Measurements from ENCODE around the gene SRPK2.

Gene SRPK2

DNA sequence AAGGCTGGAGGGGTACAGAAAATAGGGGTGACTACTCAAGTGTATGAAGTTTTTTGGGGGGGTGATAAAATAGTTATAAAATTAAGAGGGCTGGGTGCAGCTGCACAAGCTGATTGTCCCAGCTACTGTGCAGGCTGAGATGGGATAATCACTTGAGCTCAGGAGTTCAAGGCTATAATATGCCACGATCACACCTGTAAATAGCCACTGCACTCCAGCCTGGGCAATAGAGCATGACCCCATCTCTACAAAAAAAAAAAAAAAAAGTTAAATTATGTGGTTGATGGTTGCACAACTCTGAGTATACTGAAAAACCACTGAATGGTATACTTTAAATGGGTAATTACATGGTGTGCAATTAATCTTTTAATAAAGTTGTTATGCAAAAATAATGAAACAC is 172.9 kb downstream of the SRPK2 start:
- TF ChIP-seq Cebpa-rat (IDR thresholded peaks at IDR 0.05): no peak
- no peak overlapping the region for H3K4me3 ChIP-seq
- H3K27me3 ChIP-seq: no peaks in the 10 kb centered on the region
- no peak overlapping the region for H3K27ac ChIP-seq
- H4K20me1 ChIP-seq: peaks cover 84% of the 10 kb centered on the region
- H3K9ac ChIP-seq: no peak overlapping the region
- H3K4me1 ChIP-seq: peaks cover 6% of the 10 kb centered on the region
- no peaks in the 10 kb centered on the region for H3K9me3 ChIP-seq
- H3K4me2 ChIP-seq: no peak overlapping the region
- no peaks in the 10 kb centered on the region for H3K36me3 ChIP-seq

DNA sequence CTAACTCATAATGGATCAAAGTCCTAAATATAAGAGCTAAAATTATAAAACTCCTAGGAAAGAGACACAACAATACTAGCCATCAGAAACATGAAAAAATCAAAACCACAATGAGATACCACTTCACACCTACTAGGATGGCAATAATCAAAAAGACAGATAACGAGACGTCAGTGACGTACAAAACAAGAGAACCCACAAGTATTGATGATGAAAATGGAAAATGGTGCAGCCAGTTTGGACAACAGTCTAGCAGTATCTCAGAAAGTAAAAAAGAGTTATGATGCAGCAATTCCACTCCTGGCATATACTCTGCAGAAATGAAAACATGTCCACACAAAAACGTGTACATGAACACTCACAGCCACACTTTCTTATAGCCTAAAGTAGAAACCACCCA is 173.5 kb downstream of the SRPK2 start:
- Histone ChIP-seq H3K36me3 (no peaks in the 10 kb centered on the region), H3K9ac (no peak overlapping the region), H3K4me3 (no peak overlapping the region), H3K4me1 (peaks cover 13% of the 10 kb centered on the region), H3K4me2 (no peak overlapping the region), H4K20me1 (peaks cover 87% of the 10 kb centered on the region), H3K27me3 (no peaks in the 10 kb centered on the region), H3K27ac (no peak overlapping the region), H3K9me3 (no peaks in the 10 kb centered on the region)
- TF ChIP-seq Cebpa-rat (IDR thresholded peaks at IDR 0.05): no peak

DNA sequence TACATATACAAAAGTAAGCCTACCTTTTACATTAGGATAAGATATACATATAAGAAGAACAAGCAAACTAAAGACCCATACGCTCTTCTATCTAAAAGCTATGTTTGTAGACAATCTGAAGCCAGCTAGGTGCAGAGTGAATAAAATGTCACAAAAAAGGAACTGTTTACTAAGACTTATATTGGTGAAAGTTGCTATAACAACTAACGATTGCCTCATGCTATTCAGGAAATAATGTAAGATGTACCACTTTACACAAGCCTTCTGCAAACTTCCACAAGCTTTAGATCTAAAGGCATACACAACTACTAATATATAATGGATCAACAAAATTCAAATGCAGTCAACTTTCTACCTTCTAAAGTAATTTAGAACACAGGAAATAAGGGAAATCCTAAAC is 175.1 kb downstream of the SRPK2 start:
- no peaks in the 10 kb centered on the region for H3K27me3 ChIP-seq

DNA sequence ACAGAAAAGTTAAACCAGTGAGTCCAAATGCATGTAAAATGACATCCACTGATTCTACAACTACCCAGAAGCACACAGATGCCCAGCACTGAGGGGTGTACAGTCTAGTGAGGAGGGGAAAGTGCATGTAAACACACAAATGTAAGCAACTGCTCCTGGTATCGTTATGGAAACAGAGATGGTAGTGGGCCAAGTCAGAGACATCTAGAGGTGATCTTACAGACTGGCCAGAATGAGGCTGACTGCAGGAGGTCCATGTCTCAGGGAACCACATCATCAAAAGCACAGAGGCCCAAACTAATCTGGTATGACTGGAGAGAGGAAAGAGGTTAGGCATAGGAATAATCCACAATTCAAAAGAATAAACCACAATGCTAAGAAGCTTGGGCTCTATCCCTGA is 176.5 kb downstream of the SRPK2 start:
- Histone ChIP-seq H3K36me3 (no peaks in the 10 kb centered on the region), H4K20me1 (peaks cover 73% of the 10 kb centered on the region), H3K27ac (no peak overlapping the region), H3K9me3 (no peaks in the 10 kb centered on the region), H3K27me3 (no peaks in the 10 kb centered on the region), H3K4me2 (no peak overlapping the region), H3K4me1 (peaks cover 22% of the 10 kb centered on the region), H3K9ac (no peak overlapping the region), H3K4me3 (no peak overlapping the region)
- TF ChIP-seq Cebpa-rat (IDR thresholded peaks at IDR 0.05): no peak

More for the DNA sequence above, 175.1 kb downstream of the SRPK2 start:
- no peak for TF ChIP-seq Cebpa-rat (IDR thresholded peaks at IDR 0.05)
- H4K20me1 ChIP-seq: peaks cover 86% of the 10 kb centered on the region
- H3K9me3 ChIP-seq: no peaks in the 10 kb centered on the region
- H3K27ac ChIP-seq: no peak overlapping the region
- H3K4me3 ChIP-seq: no peak overlapping the region
- H3K4me2 ChIP-seq: no peak overlapping the region
- H3K36me3 ChIP-seq: no peaks in the 10 kb centered on the region
- peaks cover 22% of the 10 kb centered on the region for H3K4me1 ChIP-seq
- H3K9ac ChIP-seq: no peak overlapping the region

DNA sequence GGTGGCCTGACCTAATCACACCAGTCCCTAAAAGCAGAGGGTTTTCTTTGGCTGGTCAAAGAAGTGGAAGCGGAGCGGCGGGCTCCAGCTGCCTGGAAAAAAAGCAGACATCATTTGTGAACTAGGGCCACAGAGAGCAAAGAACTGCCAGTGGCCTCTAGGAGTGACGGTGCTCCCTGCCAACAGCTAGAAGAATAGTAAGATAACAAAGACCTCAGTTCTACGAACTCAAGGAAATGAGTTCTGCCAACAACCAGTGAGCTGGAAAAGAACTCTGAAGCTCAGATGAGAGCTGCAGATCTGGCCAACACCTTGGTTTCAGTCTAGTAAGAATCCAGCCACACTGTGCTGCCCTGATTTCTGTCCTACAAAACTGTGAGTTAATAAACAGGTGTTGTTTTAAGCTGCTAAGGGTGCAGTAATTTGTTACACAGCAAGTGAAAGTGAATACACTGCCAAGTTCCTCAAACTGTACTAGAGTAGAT is 178.0 kb downstream of the SRPK2 start:
- peaks cover 26% of the 10 kb centered on the region for H3K4me1 ChIP-seq
- peak overlapping the region; percentile 24 for H3K4me2 ChIP-seq
- TF ChIP-seq Cebpa-rat (IDR thresholded peaks at IDR 0.05): no peak

DNA sequence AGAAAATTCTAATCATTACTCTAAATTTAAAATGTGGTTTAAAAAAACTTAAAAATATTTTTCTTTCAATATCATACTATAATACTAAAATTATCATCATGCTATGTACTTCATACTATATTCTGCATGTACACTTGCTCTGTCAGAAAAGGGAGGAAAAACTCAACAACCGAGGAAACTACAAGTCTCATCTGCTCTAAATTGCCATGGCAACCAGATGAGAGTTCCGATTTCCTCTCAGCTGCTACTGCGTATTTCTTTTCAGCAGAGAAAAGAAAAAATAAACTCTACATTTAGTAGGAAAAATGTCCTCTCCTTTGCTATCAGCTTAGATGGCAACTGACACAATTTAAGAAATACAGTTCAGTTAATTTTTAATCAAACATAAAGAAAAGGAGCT is 178.9 kb downstream of the SRPK2 start:
- H3K9ac ChIP-seq: no peak overlapping the region
- H3K9me3 ChIP-seq: no peaks in the 10 kb centered on the region
- peaks cover 26% of the 10 kb centered on the region for H3K4me1 ChIP-seq
- no peak overlapping the region for H3K4me2 ChIP-seq
- H3K27ac ChIP-seq: no peak overlapping the region
- no peaks in the 10 kb centered on the region for H3K27me3 ChIP-seq
- TF ChIP-seq Cebpa-rat (IDR thresholded peaks at IDR 0.05): no peak
- no peak overlapping the region for H3K4me3 ChIP-seq
- H4K20me1 ChIP-seq: peaks cover 80% of the 10 kb centered on the region
- peaks cover under 1% of the 10 kb centered on the region; the same call in 1 of the 2 replicates for H3K36me3 ChIP-seq

More for the DNA sequence above, 178.0 kb downstream of the SRPK2 start:
- no peak overlapping the region for H3K27ac ChIP-seq
- no peak overlapping the region for H3K9ac ChIP-seq
- no peaks in the 10 kb centered on the region for H3K27me3 ChIP-seq
- H4K20me1 ChIP-seq: peaks cover 75% of the 10 kb centered on the region
- H3K36me3 ChIP-seq: no peaks in the 10 kb centered on the region
- no peak overlapping the region for H3K4me3 ChIP-seq
- no peaks in the 10 kb centered on the region for H3K9me3 ChIP-seq

DNA sequence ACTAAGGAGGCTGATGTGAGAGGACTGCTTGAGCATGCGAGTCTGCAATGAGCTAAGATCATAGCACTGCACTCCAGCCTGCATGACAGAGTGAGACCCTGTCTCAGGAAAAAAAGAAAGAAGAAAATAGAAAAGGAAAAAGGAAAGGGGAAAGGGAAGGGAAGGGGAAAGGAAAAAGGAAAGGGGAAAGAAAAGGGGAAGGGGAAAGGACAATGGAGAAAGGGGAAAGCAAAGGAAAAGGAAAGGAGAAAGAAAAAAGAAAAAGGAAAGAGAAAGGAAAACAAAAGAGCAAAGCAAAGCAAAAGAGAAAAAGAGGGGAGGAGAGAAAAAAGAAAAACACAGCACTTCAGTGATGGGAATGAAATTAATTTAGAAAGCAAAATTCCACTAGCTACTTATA is 179.3 kb downstream of the SRPK2 start:
- no peak for TF ChIP-seq Cebpa-rat (IDR thresholded peaks at IDR 0.05)
- Histone ChIP-seq H3K27me3 (no peaks in the 10 kb centered on the region), H3K4me1 (peaks cover 26% of the 10 kb centered on the region), H3K9ac (no peak overlapping the region), H4K20me1 (peaks cover 80% of the 10 kb centered on the region), H3K9me3 (no peaks in the 10 kb centered on the region), H3K27ac (no peak overlapping the region), H3K36me3 (peaks cover 5% of the 10 kb centered on the region; the same call in 1 of the 2 replicates), H3K4me2 (no peak overlapping the region), H3K4me3 (no peak overlapping the region)

DNA sequence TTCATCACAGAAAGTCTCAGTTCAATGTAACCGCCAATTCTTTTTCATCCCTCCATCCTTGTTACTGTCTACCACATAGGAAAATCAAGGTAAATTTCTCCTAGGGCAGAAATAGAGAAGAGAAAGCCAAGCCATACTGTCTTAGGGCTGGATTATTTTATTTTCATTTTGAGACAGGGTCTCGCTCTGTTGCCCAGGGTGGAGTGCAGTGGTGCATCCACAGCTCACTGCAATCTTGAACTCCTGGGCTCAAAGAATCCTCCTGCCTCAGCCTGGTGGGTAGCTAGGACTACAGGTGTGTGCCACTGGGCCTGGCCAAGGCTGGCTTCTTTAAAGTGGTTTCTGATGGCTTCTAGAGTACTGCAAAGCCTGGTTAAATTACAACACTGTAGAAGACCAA is 181.7 kb downstream of the SRPK2 start:
- no peak overlapping the region for H3K9ac ChIP-seq
- no peak overlapping the region for H3K4me2 ChIP-seq
- H3K27ac ChIP-seq: no peak overlapping the region
- no peak for TF ChIP-seq Cebpa-rat (IDR thresholded peaks at IDR 0.05)
- no peaks in the 10 kb centered on the region for H3K27me3 ChIP-seq
- H3K9me3 ChIP-seq: no peaks in the 10 kb centered on the region
- H3K4me3 ChIP-seq: no peak overlapping the region
- H4K20me1 ChIP-seq: peaks cover 60% of the 10 kb centered on the region
- peaks cover 17% of the 10 kb centered on the region; the same call in 1 of the 2 replicates for H3K36me3 ChIP-seq
- peaks cover 26% of the 10 kb centered on the region for H3K4me1 ChIP-seq

DNA sequence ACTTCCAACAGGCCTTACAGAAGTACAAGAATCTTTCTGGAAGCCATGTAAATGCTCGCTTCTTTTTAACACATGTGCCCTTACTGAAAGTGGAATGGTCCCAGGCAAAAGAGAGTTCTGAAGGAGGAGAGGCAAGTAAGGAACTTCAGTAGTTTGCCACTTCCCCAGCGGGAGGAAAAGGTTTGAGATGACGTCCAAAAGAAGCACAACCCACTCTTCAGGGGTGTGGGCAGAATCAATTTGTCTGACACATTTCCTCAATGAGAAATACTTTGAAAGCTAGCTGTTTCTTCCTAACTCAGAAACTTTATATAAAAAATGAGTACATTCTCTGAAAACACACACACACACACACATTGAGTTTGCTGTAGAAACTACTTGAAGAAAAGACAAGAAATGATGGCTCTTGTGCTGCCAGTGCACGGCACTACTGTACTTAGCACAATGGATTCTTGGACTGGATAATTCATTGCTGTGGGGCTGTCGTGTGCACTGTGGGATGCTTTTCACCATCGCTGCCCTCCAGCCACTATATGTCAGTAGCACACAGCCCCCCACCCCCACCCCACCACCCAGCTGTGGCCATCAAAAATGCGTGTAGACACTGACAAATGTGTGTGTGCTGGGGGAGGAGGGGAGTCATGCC is 183.0 kb downstream of the SRPK2 start:
- no peaks in the 10 kb centered on the region for H3K9me3 ChIP-seq
- H3K4me1 ChIP-seq: peaks cover 19% of the 10 kb centered on the region
- TF ChIP-seq Cebpa-rat (IDR thresholded peaks at IDR 0.05): no peak
- H3K27me3 ChIP-seq: no peaks in the 10 kb centered on the region
- no peak overlapping the region for H3K4me3 ChIP-seq
- H3K27ac ChIP-seq: no peak overlapping the region
- H3K36me3 ChIP-seq: peaks cover 29% of the 10 kb centered on the region
- H3K9ac ChIP-seq: no peak overlapping the region
- H4K20me1 ChIP-seq: peaks cover 53% of the 10 kb centered on the region
- H3K4me2 ChIP-seq: no peak overlapping the region

DNA sequence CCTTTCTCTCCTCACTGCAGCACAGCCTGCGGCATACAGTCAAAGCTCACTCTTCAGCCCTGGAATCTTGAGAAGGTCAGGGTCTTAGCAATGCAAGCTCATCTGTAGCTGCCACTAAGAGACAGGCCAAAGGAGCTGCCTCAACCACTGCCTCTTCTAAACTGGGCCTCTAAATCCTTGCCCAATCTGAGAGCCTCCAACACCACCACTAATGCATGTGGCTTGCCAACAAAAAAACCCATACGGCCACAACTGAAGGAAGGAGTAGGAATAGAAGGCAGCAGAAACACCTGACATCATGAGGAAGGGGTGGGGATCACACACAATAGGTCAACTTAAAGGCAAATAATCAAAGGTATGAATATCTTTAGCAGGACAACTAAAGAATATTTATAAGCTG is 183.8 kb downstream of the SRPK2 start:
- no peak overlapping the region for H3K4me3 ChIP-seq
- peaks cover 37% of the 10 kb centered on the region for H3K36me3 ChIP-seq
- no peak for TF ChIP-seq Cebpa-rat (IDR thresholded peaks at IDR 0.05)
- H3K9ac ChIP-seq: no peak overlapping the region
- no peak overlapping the region for H3K27ac ChIP-seq
- no peak overlapping the region for H3K4me2 ChIP-seq
- H3K4me1 ChIP-seq: peaks cover 11% of the 10 kb centered on the region
- no peaks in the 10 kb centered on the region for H3K27me3 ChIP-seq
- H4K20me1 ChIP-seq: peaks cover 46% of the 10 kb centered on the region
- no peaks in the 10 kb centered on the region for H3K9me3 ChIP-seq

Measured in BLaER1 (cell line).